ENCODE data around the gene ARHGEF16. TPM values are rescaled to one million over a fixed set of nuclear protein-coding genes. Genes with fewer than 3 reads are reported as not detected.

The ARHGEF16 gene
- total RNA-seq, 1 experiment from 2014 or later, result 10.1 TPM

GRCh38 chr1:3440300-3440681, 14.2 kb upstream of the ARHGEF16 start:
- TF ChIP-seq POLR2AphosphoS5 (IDR thresholded peaks at IDR 0.05; ENCODE audit: low read depth, low read length) (no peak), TCF7L2 (IDR thresholded peaks at IDR 0.05; ENCODE audit: low read depth, low read length) (no peak), SIN3A (IDR thresholded peaks at IDR 0.05; ENCODE audit: borderline replicate concordance, insufficient read depth, low read depth, low read length) (no peak), CTCF (IDR thresholded peaks at IDR 0.05) (no peak), REST (IDR thresholded peaks at IDR 0.05; ENCODE audit: insufficient read depth in 1 of 2, low read depth in 2 of 2, low read length in 1 of 2) (no peak)
- no peaks in the 10 kb centered on the region for H3K4me1 ChIP-seq (ENCODE audit: control insufficient read depth, insufficient read depth, low read length)
- ChIA-PET POLR2A (no interaction called here), CTCF (interaction anchor here (0.6 to 1.1 kb wide), 3 partner anchors 12 to 198 kb away, joined by 3 to 7 read pairs (median 3); no protein-coding TSS in a partner anchor)
- DNase-seq (ENCODE audit: low read depth, low spot score) (no peak), ATAC-seq (no peak)
- H3K27ac ChIP-seq (ENCODE audit: low read length), result no peak overlapping the region
- H3K9me3 ChIP-seq (ENCODE audit: control insufficient read depth, insufficient read depth, low read depth, low read length), result no peaks in the 10 kb centered on the region
- H3K4me3 ChIP-seq (ENCODE audit: low read depth in 2 of 2, low read length in 2 of 2), result no peak overlapping the region
- BruUV-seq (replicated peaks), result no TSS peak
- intact Hi-C loops (cut with micrococcal nuclease; ENCODE audit: unreplicated experiment), result no loop called here
- H3K36me3 ChIP-seq (ENCODE audit: control insufficient read depth, insufficient read depth, low read length), result no peaks in the 10 kb centered on the region
- no peaks in the 10 kb centered on the region; the same call in 1 of the 2 replicates for H3K27me3 ChIP-seq (ENCODE audit: control insufficient read depth, insufficient read depth, low read length)
- in situ Hi-C loops (cut with HindIII; ENCODE audit: low pct_unique_long_range_greater_than_20kb, low sequenced_read_pairs), result no loop called here

GRCh38 chr1:3440711-3441409, 13.6 kb upstream of the ARHGEF16 start:
- no peak overlapping the region for H3K27ac ChIP-seq (ENCODE audit: low read length)
- intact Hi-C loops (cut with micrococcal nuclease; ENCODE audit: unreplicated experiment) (no loop called here), in situ Hi-C loops (cut with HindIII; ENCODE audit: low pct_unique_long_range_greater_than_20kb, low sequenced_read_pairs) (no loop called here)
- H3K4me1 ChIP-seq (ENCODE audit: control insufficient read depth, insufficient read depth, low read length), result no peaks in the 10 kb centered on the region
- no peaks in the 10 kb centered on the region for H3K36me3 ChIP-seq (ENCODE audit: control insufficient read depth, insufficient read depth, low read length)
- no peaks in the 10 kb centered on the region; the same call in 1 of the 2 replicates for H3K27me3 ChIP-seq (ENCODE audit: control insufficient read depth, insufficient read depth, low read length)
- ATAC-seq, result no peak
- POLR2A ChIA-PET, result interaction anchor here (0.6 kb wide), 1 partner anchor 111 kb away, joined by 3 read pairs; no protein-coding TSS in a partner anchor
- no peaks in the 10 kb centered on the region for H3K9me3 ChIP-seq (ENCODE audit: control insufficient read depth, insufficient read depth, low read depth, low read length)
- no peak for TF ChIP-seq POLR2AphosphoS5 (IDR thresholded peaks at IDR 0.05; ENCODE audit: low read depth, low read length)
- TF ChIP-seq REST (IDR thresholded peaks at IDR 0.05; ENCODE audit: insufficient read depth in 1 of 2, low read depth in 2 of 2, low read length in 1 of 2), result no peak
- no peak for TF ChIP-seq CTCF (IDR thresholded peaks at IDR 0.05)
- no peak for TF ChIP-seq TCF7L2 (IDR thresholded peaks at IDR 0.05; ENCODE audit: low read depth, low read length)
- no peak for TF ChIP-seq SIN3A (IDR thresholded peaks at IDR 0.05; ENCODE audit: borderline replicate concordance, insufficient read depth, low read depth, low read length)
- no peak for DNase-seq (ENCODE audit: low read depth, low spot score)
- no TSS peak for BruUV-seq (replicated peaks)
- CTCF ChIA-PET, result interaction anchor here (1.1 kb wide), 1 partner anchor 12 kb away, joined by 3 read pairs; no protein-coding TSS in a partner anchor
- H3K4me3 ChIP-seq (ENCODE audit: low read depth in 2 of 2, low read length in 2 of 2), result no peak overlapping the region
